ENCODE measurements around the gene A2ML1.
"Not testable (repeated sequence)": the region's sequence is repeated elsewhere in the genome, so short reads cannot be mapped to it uniquely, and the experiment has no call there.

A2ML1 gene

GRCh38 chr12:8816448-8817050, 5.9 kb upstream of the A2ML1 start:
- Histone ChIP-seq H3K27me3 (replicated peaks; ENCODE audit: control insufficient read depth, insufficient read depth, low read length, poor library complexity, severe bottlenecking) (no peaks in the 10 kb centered on the region), H3K4me3 (ENCODE audit: insufficient read depth, low read depth, low read length, poor library complexity, severe bottlenecking) (no peak overlapping the region), H3K36me3 (ENCODE audit: control insufficient read depth, insufficient read depth, low read length) (no peaks in the 10 kb centered on the region), H3K4me1 (ENCODE audit: control insufficient read depth, insufficient read depth, low read length, poor library complexity, severe bottlenecking) (no peaks in the 10 kb centered on the region), H3K27ac (ENCODE audit: insufficient read depth, low read length, poor library complexity, severe bottlenecking) (no peak overlapping the region), H3K9me3 (ENCODE audit: control insufficient read depth, low read length) (no peaks in the 10 kb centered on the region)
- no peak for DNase-seq

GRCh38 chr12:8817856-8818255, 4.6 kb upstream of the A2ML1 start:
- DNase-seq, result no peak
- Histone ChIP-seq H3K27me3 (replicated peaks; ENCODE audit: control insufficient read depth, insufficient read depth, low read length, poor library complexity, severe bottlenecking) (no peaks in the 10 kb centered on the region), H3K4me1 (ENCODE audit: control insufficient read depth, insufficient read depth, low read length, poor library complexity, severe bottlenecking) (no peaks in the 10 kb centered on the region), H3K36me3 (ENCODE audit: control insufficient read depth, insufficient read depth, low read length) (no peaks in the 10 kb centered on the region), H3K9me3 (ENCODE audit: control insufficient read depth, low read length) (no peaks in the 10 kb centered on the region), H3K27ac (ENCODE audit: insufficient read depth, low read length, poor library complexity, severe bottlenecking) (no peak overlapping the region), H3K4me3 (ENCODE audit: insufficient read depth, low read depth, low read length, poor library complexity, severe bottlenecking) (no peak overlapping the region)

- Histone ChIP-seq H3K4me1 (ENCODE audit: control insufficient read depth, insufficient read depth, low read length, poor library complexity, severe bottlenecking) (no peaks in the 10 kb centered on the region), H3K27ac (ENCODE audit: insufficient read depth, low read length, poor library complexity, severe bottlenecking) (no peak overlapping the region), H3K27me3 (replicated peaks; ENCODE audit: control insufficient read depth, insufficient read depth, low read length, poor library complexity, severe bottlenecking) (no peaks in the 10 kb centered on the region), H3K9me3 (ENCODE audit: control insufficient read depth, low read length) (no peaks in the 10 kb centered on the region), H3K36me3 (ENCODE audit: control insufficient read depth, insufficient read depth, low read length) (no peaks in the 10 kb centered on the region), H3K4me3 (ENCODE audit: insufficient read depth, low read depth, low read length, poor library complexity, severe bottlenecking) (no peak overlapping the region)
- DNase-seq, result no peak
These were observed 3.9 kb upstream of the A2ML1 start for GRCh38 chr12:8818526-8818925.

- no peak overlapping the region for H3K27ac ChIP-seq (ENCODE audit: insufficient read depth, low read length, poor library complexity, severe bottlenecking)
- H3K27me3 ChIP-seq (replicated peaks; ENCODE audit: control insufficient read depth, insufficient read depth, low read length, poor library complexity, severe bottlenecking), result no peaks in the 10 kb centered on the region
- no peak overlapping the region for H3K4me3 ChIP-seq (ENCODE audit: insufficient read depth, low read depth, low read length, poor library complexity, severe bottlenecking)
- DNase-seq, result no peak
- H3K9me3 ChIP-seq (ENCODE audit: control insufficient read depth, low read length), result no peaks in the 10 kb centered on the region
- no peaks in the 10 kb centered on the region for H3K4me1 ChIP-seq (ENCODE audit: control insufficient read depth, insufficient read depth, low read length, poor library complexity, severe bottlenecking)
- H3K36me3 ChIP-seq (ENCODE audit: control insufficient read depth, insufficient read depth, low read length), result no peaks in the 10 kb centered on the region
These were observed 2.8 kb upstream of the A2ML1 start for GRCh38 chr12:8819666-8819980.

GRCh38 chr12:8820676-8821407, 1.6 kb upstream of the A2ML1 start:
- not testable (repeated sequence) for H3K4me3 ChIP-seq (ENCODE audit: insufficient read depth, low read depth, low read length, poor library complexity, severe bottlenecking); DNase-seq; H3K27me3 ChIP-seq (replicated peaks; ENCODE audit: control insufficient read depth, insufficient read depth, low read length, poor library complexity, severe bottlenecking); H3K27ac ChIP-seq (ENCODE audit: insufficient read depth, low read length, poor library complexity, severe bottlenecking); H3K36me3 ChIP-seq (ENCODE audit: control insufficient read depth, insufficient read depth, low read length); H3K9me3 ChIP-seq (ENCODE audit: control insufficient read depth, low read length); H3K4me1 ChIP-seq (ENCODE audit: control insufficient read depth, insufficient read depth, low read length, poor library complexity, severe bottlenecking)

- H3K36me3 ChIP-seq (ENCODE audit: control insufficient read depth, insufficient read depth, low read length), result no peaks in the 10 kb centered on the region
- no peak overlapping the region for H3K4me3 ChIP-seq (ENCODE audit: insufficient read depth, low read depth, low read length, poor library complexity, severe bottlenecking)
- no peak for DNase-seq
- no peaks in the 10 kb centered on the region for H3K27me3 ChIP-seq (replicated peaks; ENCODE audit: control insufficient read depth, insufficient read depth, low read length, poor library complexity, severe bottlenecking)
- H3K27ac ChIP-seq (ENCODE audit: insufficient read depth, low read length, poor library complexity, severe bottlenecking), result no peak overlapping the region
- H3K9me3 ChIP-seq (ENCODE audit: control insufficient read depth, low read length), result no peaks in the 10 kb centered on the region
- no peaks in the 10 kb centered on the region for H3K4me1 ChIP-seq (ENCODE audit: control insufficient read depth, insufficient read depth, low read length, poor library complexity, severe bottlenecking)
These were observed 830 bp upstream of the A2ML1 start for GRCh38 chr12:8821591-8821990.

GRCh38 chr12:8823565-8824300, 1.3 kb downstream of the A2ML1 start:
- Histone ChIP-seq H3K4me1 (ENCODE audit: control insufficient read depth, insufficient read depth, low read length, poor library complexity, severe bottlenecking) (no peaks in the 10 kb centered on the region), H3K36me3 (ENCODE audit: control insufficient read depth, insufficient read depth, low read length) (no peaks in the 10 kb centered on the region), H3K9me3 (ENCODE audit: control insufficient read depth, low read length) (no peaks in the 10 kb centered on the region), H3K27me3 (replicated peaks; ENCODE audit: control insufficient read depth, insufficient read depth, low read length, poor library complexity, severe bottlenecking) (no peaks in the 10 kb centered on the region), H3K4me3 (ENCODE audit: insufficient read depth, low read depth, low read length, poor library complexity, severe bottlenecking) (no peak overlapping the region), H3K27ac (ENCODE audit: insufficient read depth, low read length, poor library complexity, severe bottlenecking) (no peak overlapping the region)
- DNase-seq, result no peak

GRCh38 chr12:8827551-8828256, 5.3 kb downstream of the A2ML1 start:
- Histone ChIP-seq H3K36me3 (ENCODE audit: control insufficient read depth, insufficient read depth, low read length) (no peaks in the 10 kb centered on the region), H3K4me1 (ENCODE audit: control insufficient read depth, insufficient read depth, low read length, poor library complexity, severe bottlenecking) (no peaks in the 10 kb centered on the region), H3K9me3 (ENCODE audit: control insufficient read depth, low read length) (no peaks in the 10 kb centered on the region), H3K27me3 (replicated peaks; ENCODE audit: control insufficient read depth, insufficient read depth, low read length, poor library complexity, severe bottlenecking) (no peaks in the 10 kb centered on the region), H3K4me3 (ENCODE audit: insufficient read depth, low read depth, low read length, poor library complexity, severe bottlenecking) (no peak overlapping the region), H3K27ac (ENCODE audit: insufficient read depth, low read length, poor library complexity, severe bottlenecking) (no peak overlapping the region)
- DNase-seq, result no peak

- H3K9me3 ChIP-seq (ENCODE audit: control insufficient read depth, low read length), result no peaks in the 10 kb centered on the region
- H3K27me3 ChIP-seq (replicated peaks; ENCODE audit: control insufficient read depth, insufficient read depth, low read length, poor library complexity, severe bottlenecking), result no peaks in the 10 kb centered on the region
- no peak overlapping the region for H3K27ac ChIP-seq (ENCODE audit: insufficient read depth, low read length, poor library complexity, severe bottlenecking)
- DNase-seq, result no peak
- no peak overlapping the region for H3K4me3 ChIP-seq (ENCODE audit: insufficient read depth, low read depth, low read length, poor library complexity, severe bottlenecking)
- no peaks in the 10 kb centered on the region for H3K4me1 ChIP-seq (ENCODE audit: control insufficient read depth, insufficient read depth, low read length, poor library complexity, severe bottlenecking)
- H3K36me3 ChIP-seq (ENCODE audit: control insufficient read depth, insufficient read depth, low read length), result no peaks in the 10 kb centered on the region
These were observed 6.1 kb downstream of the A2ML1 start for GRCh38 chr12:8828257-8829124.

Data from effector memory CD4-positive, alpha-beta T cell (primary cell).